Fibroblast of skin of left quadriceps (primary cell): Measurements from ENCODE around the gene OPN1SW.

Experiments
- DNase-seq, 2 experiments: peaks; one replicate each; pipeline ENCODE4 v3.0.0-alpha.2; 2013; ENCODE audit warnings: low read depth in 2 of 2

Gene OPN1SW

GRCh38 chr7:128759242-128759641, 16.4 kb downstream of the OPN1SW start:
- DNase-seq = no peak

- DNase-seq = no peak
Measured at GRCh38 chr7:128758553-128758952, 17.0 kb downstream of the OPN1SW start.

GRCh38 chr7:128757203-128757602, 18.4 kb downstream of the OPN1SW start:
- no peak for DNase-seq

- peak; percentile 95 to 96 for DNase-seq
Measured at GRCh38 chr7:128755819-128756476, 19.6 kb downstream of the OPN1SW start.

GRCh38 chr7:128755075-128755818, 20.3 kb downstream of the OPN1SW start:
- DNase-seq = no peak

GRCh38 chr7:128752251-128752650, 23.3 kb downstream of the OPN1SW start:
- DNase-seq = no peak

GRCh38 chr7:128747327-128748079, 28.1 kb downstream of the OPN1SW start:
- no peak for DNase-seq

GRCh38 chr7:128745706-128746105, 29.9 kb downstream of the OPN1SW start:
- no peak for DNase-seq

GRCh38 chr7:128744366-128744905, 31.2 kb downstream of the OPN1SW start:
- no peak for DNase-seq

- DNase-seq = no peak
Measured at GRCh38 chr7:128743112-128743772, 32.4 kb downstream of the OPN1SW start.

GRCh38 chr7:128742206-128742605, 33.4 kb downstream of the OPN1SW start:
- peak; percentile 32 to 36 for DNase-seq

- no peak for DNase-seq
Measured at GRCh38 chr7:128741491-128741890, 34.1 kb downstream of the OPN1SW start.

GRCh38 chr7:128740996-128741395, 34.6 kb downstream of the OPN1SW start:
- DNase-seq = no peak

GRCh38 chr7:128739990-128740682, 35.5 kb downstream of the OPN1SW start:
- no peak for DNase-seq

- peak; percentile 96 to 97 for DNase-seq
Measured at GRCh38 chr7:128739048-128739962, 36.3 kb downstream of the OPN1SW start, which contains the start of gene CALU. Gene CALU, plus strand, starts transcription at chr7:128739359. Its CDS starts 9,225 bp downstream, at chr7:128748584.

GRCh38 chr7:128738570-128739047, 37.0 kb downstream of the OPN1SW start:
- no peak for DNase-seq

- no peak for DNase-seq
Measured at GRCh38 chr7:128737867-128738385, 37.7 kb downstream of the OPN1SW start.

GRCh38 chr7:128737441-128737840, 38.2 kb downstream of the OPN1SW start:
- no peak for DNase-seq

GRCh38 chr7:128735436-128735835, 40.2 kb downstream of the OPN1SW start:
- DNase-seq = no peak

- DNase-seq = no peak
Measured at GRCh38 chr7:128734890-128735289, 40.7 kb downstream of the OPN1SW start.
